GM19467 (cell line): ENCODE measurements around the gene GCH1.
A peak's percentile ranks its signal among the peaks of the same experiment; 100 is the strongest.
"Not testable (repeated sequence)": the region's sequence is repeated elsewhere in the genome, so short reads cannot be mapped to it uniquely, and the experiment has no call there.

Experiments
- ATAC-seq: cut with Tn5 transposase; IDR thresholded peaks from one replicate; pipeline ENCODE4 v1.9.1; 2021; ENCODE audit warnings: mild to moderate bottlenecking, moderate library complexity; ENCODE audit not compliant: unreplicated experiment

The GCH1 gene

GRCh38 chr14:54902521-54903420, at the start of gene GCH1:
Gene GCH1 (minus strand): TSS chr14:54902826. CDS start chr14:54902663, 163 bp downstream.
- ATAC-seq = peak; percentile 66

- no peak for ATAC-seq
These were observed 44.6 kb upstream of the GCH1 start for GRCh38 chr14:54947230-54947629.

GRCh38 chr14:54946500-54946899, 43.9 kb upstream of the GCH1 start:
- no peak for ATAC-seq

DNA sequence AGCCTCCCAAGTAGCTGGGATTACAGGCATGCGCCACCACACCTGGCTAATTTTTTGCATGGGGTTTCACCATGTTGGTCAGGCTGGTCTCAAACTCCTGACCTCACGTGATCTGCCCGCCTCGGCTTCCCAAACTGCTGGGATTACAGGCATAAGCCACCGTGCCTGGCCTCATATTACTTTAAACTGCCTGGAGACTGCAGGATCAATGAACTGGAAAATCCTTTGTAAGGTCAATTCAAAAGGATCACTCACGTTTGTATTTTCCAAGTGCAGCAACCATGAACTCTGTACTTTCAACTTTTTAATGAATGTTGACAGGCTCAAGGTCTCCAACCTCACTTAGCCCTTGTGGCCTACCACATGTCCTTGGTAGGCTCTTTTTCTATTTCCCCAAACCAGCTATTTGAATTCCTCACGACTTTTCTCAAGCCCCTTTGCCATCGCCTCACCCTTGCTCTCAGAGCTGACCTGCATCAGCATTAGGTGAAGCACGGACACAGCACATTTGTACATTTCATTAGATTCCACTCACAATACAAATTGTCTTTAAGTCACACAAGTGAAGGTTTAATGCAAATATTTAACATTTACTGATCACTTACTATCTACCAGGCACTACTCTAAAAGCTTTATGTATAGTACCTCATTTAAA, 42.2 kb upstream of the GCH1 start:
- ATAC-seq = no peak

GRCh38 chr14:54942913-54943312, 40.3 kb upstream of the GCH1 start:
- ATAC-seq = no peak

GRCh38 chr14:54936816-54937215, 34.2 kb upstream of the GCH1 start:
- ATAC-seq = no peak

- no peak for ATAC-seq
These were observed 33.3 kb upstream of the GCH1 start for GRCh38 chr14:54935958-54936357.

DNA sequence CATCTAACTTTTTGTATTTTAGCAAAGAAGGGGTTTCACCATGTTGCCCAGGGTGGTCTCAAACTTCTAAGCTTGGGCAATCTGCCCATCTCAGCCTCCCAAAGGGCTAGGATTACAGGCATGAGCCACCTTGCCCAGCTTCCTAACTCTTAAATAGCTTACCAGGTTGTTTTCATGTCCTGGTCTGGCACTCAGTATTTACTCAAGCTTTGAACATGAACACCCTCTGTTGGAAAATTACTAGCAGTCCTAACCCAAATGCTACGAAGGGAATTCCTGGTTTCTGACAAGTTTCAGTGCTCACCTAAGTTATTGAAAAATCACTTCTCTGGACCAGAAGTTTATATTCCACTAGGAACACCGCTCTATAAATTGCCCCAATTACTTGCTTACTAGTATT, 32.5 kb upstream of the GCH1 start:
- ATAC-seq = no peak

DNA sequence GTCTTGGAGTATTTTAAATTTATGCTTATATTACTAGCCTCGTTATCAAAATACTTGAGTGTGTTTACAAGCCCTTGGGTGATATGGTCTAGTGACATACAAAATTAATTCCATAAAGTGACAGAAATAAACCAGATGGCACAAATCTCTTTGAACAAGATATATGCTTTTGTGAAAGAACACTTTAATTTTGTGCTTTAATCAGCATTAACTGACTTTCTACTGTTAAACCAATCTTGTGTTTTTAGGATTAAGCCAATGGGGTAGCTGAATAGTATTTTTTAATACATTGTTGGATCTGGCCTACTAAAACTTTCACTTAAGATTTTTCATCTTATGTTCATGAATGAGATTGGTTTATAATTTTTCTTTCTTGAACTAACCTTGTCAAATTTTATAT, 30.4 kb upstream of the GCH1 start:
- no peak for ATAC-seq

DNA sequence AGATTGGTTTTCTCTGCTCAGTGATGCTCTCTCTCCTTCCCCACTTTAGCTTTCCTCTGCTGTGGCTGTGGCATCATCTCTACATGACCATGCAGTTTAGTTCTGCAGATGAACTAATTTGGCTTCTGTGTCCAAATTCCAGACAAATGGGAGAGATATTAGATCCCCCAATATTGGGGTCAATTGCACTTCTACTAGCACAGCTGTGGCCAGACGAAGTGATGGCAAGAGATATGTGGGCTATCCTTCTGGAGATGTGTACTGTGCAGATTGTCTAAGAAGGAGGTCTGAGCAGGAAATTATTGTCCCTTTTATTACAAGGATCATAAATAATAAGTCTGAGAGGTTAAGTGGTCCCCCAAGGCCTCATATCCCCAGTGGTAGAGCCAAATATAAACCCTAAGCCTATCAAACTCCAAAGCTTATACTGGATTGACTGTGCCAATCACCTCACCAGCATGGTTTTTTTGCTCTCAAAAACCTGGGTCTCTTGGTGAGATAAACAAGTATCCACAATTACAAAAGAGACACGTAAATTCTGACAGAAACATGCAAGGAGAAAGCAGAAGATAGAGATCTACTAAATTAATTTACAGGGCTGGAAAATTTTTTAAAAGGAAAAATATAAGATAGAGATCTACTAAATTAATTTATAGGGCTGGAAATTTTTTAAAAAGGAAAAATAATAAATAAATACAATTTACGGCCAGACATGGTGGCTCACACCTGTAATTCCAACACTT, 29.1 kb upstream of the GCH1 start:
- no peak for ATAC-seq

- ATAC-seq = no peak
These were observed 28.5 kb upstream of the GCH1 start for GRCh38 chr14:54931101-54931500.

DNA sequence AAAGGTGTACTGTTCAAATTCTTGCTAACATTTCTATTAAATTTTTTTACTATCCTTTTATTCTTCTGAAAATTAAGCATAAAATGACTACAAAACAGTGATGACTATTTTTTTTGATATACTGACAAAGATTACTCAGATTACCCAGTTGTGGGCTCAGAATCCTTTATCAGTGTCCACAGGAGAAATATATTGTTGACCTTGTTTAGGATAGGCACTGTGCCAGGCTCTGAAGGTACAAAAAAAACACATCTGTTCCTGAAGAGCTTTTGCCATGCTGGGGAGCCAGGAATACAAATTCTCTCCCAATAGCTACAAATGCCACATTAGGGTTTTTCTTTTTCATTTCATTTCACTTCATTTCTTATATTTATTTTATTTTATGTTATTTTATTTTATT, 26.9 kb upstream of the GCH1 start:
- ATAC-seq = no peak

GRCh38 chr14:54928216-54928615, 25.6 kb upstream of the GCH1 start:
- no peak for ATAC-seq

DNA sequence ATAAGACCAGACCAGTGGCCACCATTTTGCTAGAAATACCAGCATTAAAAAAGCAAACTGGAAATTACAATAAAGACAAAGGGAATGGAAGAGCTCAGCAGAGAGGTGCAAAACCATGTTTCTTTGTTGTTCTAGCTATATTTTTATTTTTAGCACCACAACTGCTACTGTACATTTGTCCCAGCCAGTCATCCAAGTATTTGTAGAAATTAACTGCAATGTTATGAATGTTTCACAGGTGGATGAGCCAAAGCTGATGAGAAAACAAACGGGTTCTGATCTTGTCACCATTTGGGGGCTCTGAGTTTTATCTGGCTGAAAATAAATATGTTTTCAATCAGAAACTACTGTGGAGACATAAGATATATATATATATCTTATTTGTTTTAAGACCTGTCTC, 24.9 kb upstream of the GCH1 start:
- ATAC-seq = no peak

- not testable (repeated sequence) for ATAC-seq
These were observed 23.9 kb upstream of the GCH1 start for GRCh38 chr14:54926570-54926969.

DNA sequence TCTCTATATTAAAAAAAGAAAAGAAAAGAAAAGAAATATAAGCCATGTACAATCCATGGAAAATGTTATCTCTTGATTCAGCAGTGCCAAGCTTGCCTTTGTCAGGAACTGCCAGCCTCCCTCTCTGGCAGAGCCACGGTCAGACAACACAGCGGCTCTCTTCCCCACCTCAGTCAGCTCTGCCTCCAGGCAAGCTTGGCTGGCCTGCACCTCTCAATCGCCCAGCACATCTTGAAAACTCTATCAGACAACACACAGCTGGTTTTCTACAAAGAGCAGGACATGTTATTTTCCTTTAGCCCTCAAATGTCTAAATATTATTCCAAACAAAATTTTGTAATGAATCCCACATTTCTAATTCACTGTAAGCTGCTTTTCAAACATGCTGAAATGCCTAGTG, 20.0 kb upstream of the GCH1 start:
- no peak for ATAC-seq

GRCh38 chr14:54920052-54920451, 17.4 kb upstream of the GCH1 start:
- no peak for ATAC-seq

GRCh38 chr14:54919330-54919729, 16.7 kb upstream of the GCH1 start:
- no peak for ATAC-seq

- no peak for ATAC-seq
These were observed 15.8 kb upstream of the GCH1 start for GRCh38 chr14:54918427-54918826.

- no peak for ATAC-seq
These were observed 13.5 kb upstream of the GCH1 start for GRCh38 chr14:54916101-54916500.

DNA sequence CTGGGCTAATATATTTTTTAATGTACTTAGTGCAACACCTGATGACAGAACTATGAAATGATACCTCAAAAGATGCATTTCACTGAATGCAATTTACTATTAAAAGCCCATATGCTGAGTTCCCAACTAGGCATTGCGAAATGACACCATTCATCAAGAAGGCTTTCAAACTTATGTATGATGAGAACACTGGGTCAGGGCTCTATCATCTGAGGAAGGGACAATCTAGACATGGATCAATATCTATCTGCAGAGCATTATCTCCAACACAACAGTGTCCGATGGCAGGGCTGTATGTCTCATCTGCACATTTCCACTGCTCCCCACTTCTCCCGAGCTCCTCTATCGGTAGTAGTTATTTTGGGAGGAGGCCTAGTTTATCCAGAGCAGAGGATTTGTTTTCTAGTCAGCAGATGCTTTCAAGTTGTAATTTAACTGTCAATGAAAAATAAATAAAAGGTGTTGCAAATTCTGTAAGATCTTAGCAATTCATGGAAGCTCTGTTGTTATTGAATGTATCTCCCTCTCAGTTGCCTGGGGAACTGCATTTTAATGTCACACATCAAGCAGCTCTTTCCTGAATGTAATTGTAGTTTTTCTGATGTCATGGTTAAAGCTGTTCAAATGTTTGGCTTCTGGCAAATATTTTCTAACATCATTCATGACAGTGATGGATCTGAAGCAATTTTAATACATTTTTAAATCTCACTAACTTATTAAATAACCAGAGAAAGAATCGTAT, 7.4 kb upstream of the GCH1 start:
- no peak for ATAC-seq
